Thoracic aorta endothelial cell (primary cell): ENCODE measurements around the gene OR8D2. TPM values are rescaled to one million over a fixed set of nuclear protein-coding genes. Genes with fewer than 3 reads are reported as not detected.

Experiments used
- total RNA-seq: library from RNA; depleted of rRNA; stranded (reverse); fragments of >200 nt; gene quantifications from 2 replicates; pipeline ENCODE4 v1.2.3, GENCODE V29; 2012

The OR8D2 gene
- not detected in 2 replicates for total RNA-seq

GRCh38 chr11:124320097-124320496 is at the start of gene OR8D2:
Gene OR8D2, minus strand, starts transcription at chr11:124320197. Its CDS starts 0 bp downstream, at chr11:124320197.

DNA sequence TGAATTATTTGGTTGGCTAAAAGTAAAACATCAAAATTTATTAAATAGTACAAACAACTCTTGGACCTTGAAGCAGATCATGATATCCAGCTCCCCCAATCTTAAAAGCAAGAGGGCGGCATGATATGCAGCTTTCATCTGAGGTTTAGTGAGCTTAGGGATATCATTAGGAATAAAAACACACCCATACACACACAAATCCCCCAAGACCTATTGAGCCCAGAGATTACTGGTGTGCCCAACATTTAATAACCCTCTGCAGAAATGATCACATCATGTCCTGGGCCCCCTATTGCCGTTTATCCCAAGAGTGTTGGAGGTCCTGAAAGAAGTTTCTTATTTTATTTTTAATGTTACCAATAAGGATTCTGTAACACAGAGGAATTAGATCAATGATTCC is 6.1 kb downstream of the OR8D2 start, which contains the start of gene OR8D1:
Gene OR8D1, minus strand, starts transcription at position 101 of the 400 bp plus-strand sequence. CDS start 3,183 bp downstream, outside the sequence.

Other genes with a start within 250 kb of the OR8D2 start
- 14.9 and 18.2 TPM in 2 replicates for gene VWA5A, start 204.7 kb downstream of the OR8D2 start, total RNA-seq
- under 0.01 TPM in 1 of 2 replicates, not detected in the other for gene OR10D3, start 136.9 kb downstream of the OR8D2 start, total RNA-seq
- not detected in 2 replicates for gene OR8G1, start 79.1 kb downstream of the OR8D2 start, total RNA-seq
- not detected in 2 replicates for gene OR8G5, start 63.8 kb downstream of the OR8D2 start, total RNA-seq
- gene OR8D1, start 6.2 kb downstream of the OR8D2 start, total RNA-seq = not detected in 2 replicates
- gene OR8B2, start 64.3 kb upstream of the OR8D2 start, total RNA-seq = not detected in 2 replicates
- not detected in 2 replicates for gene OR8B3, start 78.8 kb upstream of the OR8D2 start, total RNA-seq
- gene OR8B4, start 104.7 kb upstream of the OR8D2 start, total RNA-seq = not detected in 2 replicates
- gene OR8B8, start 125.5 kb upstream of the OR8D2 start, total RNA-seq = not detected in 2 replicates
- not detected in 2 replicates for gene OR8B12, start 223.5 kb upstream of the OR8D2 start, total RNA-seq
- not detected in 2 replicates for gene OR8A1, start 249.8 kb upstream of the OR8D2 start, total RNA-seq